Lung (tissue), 16 donors: ENCODE measurements around the gene ADAMTS2. TPM values are rescaled to one million over a fixed set of nuclear protein-coding genes. Genes with fewer than 3 reads are reported as not detected.

Source experiments
- ATAC-seq: fragments of 200-7000 bp; cut with Tn5 transposase; one replicate; pipeline ENCODE4 v1.9.1; 2020; ENCODE audit warnings: moderate number of reproducible peaks; ENCODE audit not compliant: insufficient read depth, low FRiP score
- DNase-seq, 3 donors: peaks; one replicate each; pipeline ENCODE4 v3.0.0-alpha.2; 2013 to 2017
- H3K27ac ChIP-seq, 2 donors: one replicate each; pipeline ENCODE4 v1.5.1; 2013; ENCODE audit warnings: mild to moderate bottlenecking in 2 of 2, moderate library complexity in 2 of 2, control low read depth in 1 of 2, inconsistent platforms in 1 of 2, low read depth in 1 of 2, low read length in 1 of 2
- H3K27me3 ChIP-seq, 3 donors: one replicate each; pipeline ENCODE4 v1.5.1; 2013; ENCODE audit warnings: low read length in 2 of 3; ENCODE audit not compliant: control insufficient read depth in 3 of 3, insufficient read depth in 3 of 3
- H3K36me3 ChIP-seq, 4 donors: one replicate each; pipeline ENCODE4 v1.5.1; 2013; ENCODE audit warnings: low read length in 4 of 4, mild to moderate bottlenecking in 1 of 4, moderate library complexity in 1 of 4; ENCODE audit not compliant: control insufficient read depth in 4 of 4, insufficient read depth in 4 of 4
- H3K4me1 ChIP-seq, 5 donors: one replicate each; pipeline ENCODE4 v1.5.1; 2013; ENCODE audit warnings: low read length in 5 of 5, mild to moderate bottlenecking in 2 of 5, moderate library complexity in 1 of 5; ENCODE audit not compliant: control insufficient read depth in 5 of 5, insufficient read depth in 5 of 5
- H3K4me3 ChIP-seq: one replicate; pipeline ENCODE4 v1.5.1; 2013; ENCODE audit warnings: mild to moderate bottlenecking, control low read depth, moderate library complexity
- H3K9ac ChIP-seq, 2 donors: one replicate each; pipeline ENCODE4 v1.5.1; 2013; ENCODE audit warnings: low read length in 2 of 2, control low read depth in 1 of 2; ENCODE audit not compliant: insufficient read depth in 1 of 2
- H3K9me3 ChIP-seq, 4 donors: one replicate each; pipeline ENCODE4 v1.5.1; 2013; ENCODE audit warnings: low read length in 3 of 4, mild to moderate bottlenecking in 1 of 4, moderate library complexity in 1 of 4; ENCODE audit not compliant: control insufficient read depth in 4 of 4, insufficient read depth in 3 of 4
- CTCF ChIP-seq: IDR thresholded peaks from 2 replicates; pipeline ENCODE4 v1.5.1; 2012; ENCODE audit warnings: mild to moderate bottlenecking; ENCODE audit errors: control extremely low read depth, extremely low read depth
- WGBS, 2 donors: extraction: QIAGEN DNeasy Blood & Tissue Kit; methylation state at CpG; one replicate each; pipeline ENCODE4 v1.1.7; 2013; 5-methylcytosine and 5-hydroxymethylcytosine counted together
- long read RNA-seq, 5 donors: transcript quantifications; one replicate each; lab custom pipeline, GENCODE V29; 2026
- polyA plus RNA-seq, 2 donors: library from polyadenylated mRNA; stranded (reverse); fragments of 200-250 nt; gene quantifications; one replicate each; pipeline ENCODE4 v1.2.1, GENCODE V29; 2013
- total RNA-seq, 2 donors: library from RNA; depleted of rRNA in 1 of 2; stranded (reverse); fragments of >200 nt in 1 of 2; gene quantifications; one replicate each; pipeline ENCODE4 v1.2.1, GENCODE V29; 2014 to 2021
- donor health status: control.
- donor health status: control.
- donor health status: Bipolar disorder and iron deficiency.
- donor health status: healthy.
- donor health status: DM: yes; HTN: yes; CAD: no.

ADAMTS2 gene
- 10 to 100 TPM; 30.1 to 45.5 TPM for total RNA-seq
- polyA plus RNA-seq: 10 to 100 TPM in 1 of 2 donors, 1 to 10 TPM in 1; 9.3 to 27.4 TPM
- long read RNA-seq, donor 1, full-length matches to known transcripts: 7 of 7 reads
- long read RNA-seq, donor 1, partial matches to known transcripts: 0 of 7 reads
- long read RNA-seq, donor 1, other reads (novel, unspliced or antisense): 0 of 7 reads
- long read RNA-seq, donor 2: 0 reads
- long read RNA-seq, donor 3, full-length matches to known transcripts: 4 of 4 reads
- long read RNA-seq, donor 3, partial matches to known transcripts: 0 of 4 reads
- long read RNA-seq, donor 3, other reads (novel, unspliced or antisense): 0 of 4 reads
- long read RNA-seq, donor 4, full-length matches to known transcripts: 1 of 1 reads
- long read RNA-seq, donor 4, partial matches to known transcripts: 0 of 1 reads
- long read RNA-seq, donor 4, other reads (novel, unspliced or antisense): 0 of 1 reads
- long read RNA-seq, donor 5, full-length matches to known transcripts: 6 of 6 reads
- long read RNA-seq, donor 5, partial matches to known transcripts: 0 of 6 reads
- long read RNA-seq, donor 5, other reads (novel, unspliced or antisense): 0 of 6 reads

DNA sequence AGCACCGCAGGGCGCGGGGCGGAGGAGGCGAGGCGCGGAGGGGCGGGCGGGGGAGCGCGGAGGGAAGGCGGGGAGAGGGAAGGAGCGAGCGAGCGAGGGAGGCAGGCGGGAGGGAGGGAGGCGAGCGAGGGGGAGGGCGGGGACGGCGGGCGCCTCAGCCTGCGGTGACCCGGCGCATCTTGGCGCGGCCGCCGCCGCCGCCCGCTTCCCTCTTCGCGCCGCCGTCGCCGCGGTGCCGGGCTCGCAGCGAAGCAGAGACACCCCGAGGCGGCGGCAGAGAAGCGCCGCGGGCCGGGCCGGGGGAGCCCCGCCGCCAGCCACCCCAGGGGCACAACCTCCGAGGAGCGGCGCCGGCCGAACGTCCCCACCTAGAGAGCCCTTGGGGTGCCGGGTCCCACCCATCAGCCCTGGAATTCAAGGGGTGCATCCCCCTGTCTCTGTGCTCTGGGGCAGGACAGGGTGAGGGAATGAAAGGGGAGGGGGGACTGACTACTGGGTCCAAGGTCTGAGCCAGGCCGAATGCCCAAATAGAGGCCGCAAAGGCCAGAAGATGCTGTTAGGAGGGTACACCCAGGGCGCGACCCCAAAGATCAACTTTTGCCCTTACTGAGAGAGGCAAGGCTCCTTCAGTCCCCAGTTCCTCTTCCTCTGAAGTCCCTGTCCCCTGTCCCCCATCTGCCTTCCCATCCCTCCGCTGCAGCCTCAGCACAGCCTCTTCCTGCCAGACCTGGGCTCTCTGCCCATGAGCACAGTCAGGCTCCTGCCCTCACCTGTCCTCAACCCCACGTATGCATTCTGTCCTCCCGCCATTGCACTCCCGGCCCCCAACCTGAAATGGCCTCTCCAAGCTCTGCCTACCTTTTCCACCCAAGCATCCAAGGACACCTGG lies at the start of gene ADAMTS2:
ADAMTS2 (minus strand) TSS at position 29 of the 889 bp plus-strand sequence. CDS start 133 bp downstream, outside the sequence.
- no peak for ATAC-seq
- H3K9ac ChIP-seq: no peak within 1 kb of the TSS
- peaks cover 7 to 42% (median 15%) of the 10 kb centered on the region in 3 donors for H3K27me3 ChIP-seq
- DNase-seq: peak; percentile 74 to 87 (median 82)
- peaks cover 0 to 5% (median 0%) of the 10 kb centered on the region in 4 donors for H3K9me3 ChIP-seq
- no peak for TF ChIP-seq CTCF
- H3K4me3 ChIP-seq: peak within 1 kb of the TSS; percentile 50
- H3K36me3 ChIP-seq: peaks cover 0 to 2% (median 0%) of the 10 kb centered on the region in 4 donors
- peaks cover 0 to 25% (median 9%) of the 10 kb centered on the region in 5 donors for H3K4me1 ChIP-seq
- 5 to 11% methylated on average over 35 to 67 of the region's 67 CpGs for WGBS, 2 donors
- peak within 1 kb of the TSS in 1 of 2 donors; percentile 41 for H3K27ac ChIP-seq

- 71 to 74% methylated on average over 4 of the region's 4 CpGs for WGBS, 2 donors
- no peak for ATAC-seq
- TF ChIP-seq CTCF: no peak
- H3K36me3 ChIP-seq: no peaks in the 10 kb centered on the region
- H3K27me3 ChIP-seq: peaks cover 0 to 1% (median 0%) of the 10 kb centered on the region in 3 donors
- H3K4me3 ChIP-seq: no peak overlapping the region
- H3K27ac ChIP-seq: no peak overlapping the region
- no peak for DNase-seq
- H3K4me1 ChIP-seq: no peaks in the 10 kb centered on the region
- H3K9ac ChIP-seq: no peak overlapping the region
- H3K9me3 ChIP-seq: peaks cover 0 to 19% (median 8%) of the 10 kb centered on the region in 4 donors
Measured at GRCh38 chr5:179393078-179393477, 47.8 kb upstream of the ADAMTS2 start.

DNA sequence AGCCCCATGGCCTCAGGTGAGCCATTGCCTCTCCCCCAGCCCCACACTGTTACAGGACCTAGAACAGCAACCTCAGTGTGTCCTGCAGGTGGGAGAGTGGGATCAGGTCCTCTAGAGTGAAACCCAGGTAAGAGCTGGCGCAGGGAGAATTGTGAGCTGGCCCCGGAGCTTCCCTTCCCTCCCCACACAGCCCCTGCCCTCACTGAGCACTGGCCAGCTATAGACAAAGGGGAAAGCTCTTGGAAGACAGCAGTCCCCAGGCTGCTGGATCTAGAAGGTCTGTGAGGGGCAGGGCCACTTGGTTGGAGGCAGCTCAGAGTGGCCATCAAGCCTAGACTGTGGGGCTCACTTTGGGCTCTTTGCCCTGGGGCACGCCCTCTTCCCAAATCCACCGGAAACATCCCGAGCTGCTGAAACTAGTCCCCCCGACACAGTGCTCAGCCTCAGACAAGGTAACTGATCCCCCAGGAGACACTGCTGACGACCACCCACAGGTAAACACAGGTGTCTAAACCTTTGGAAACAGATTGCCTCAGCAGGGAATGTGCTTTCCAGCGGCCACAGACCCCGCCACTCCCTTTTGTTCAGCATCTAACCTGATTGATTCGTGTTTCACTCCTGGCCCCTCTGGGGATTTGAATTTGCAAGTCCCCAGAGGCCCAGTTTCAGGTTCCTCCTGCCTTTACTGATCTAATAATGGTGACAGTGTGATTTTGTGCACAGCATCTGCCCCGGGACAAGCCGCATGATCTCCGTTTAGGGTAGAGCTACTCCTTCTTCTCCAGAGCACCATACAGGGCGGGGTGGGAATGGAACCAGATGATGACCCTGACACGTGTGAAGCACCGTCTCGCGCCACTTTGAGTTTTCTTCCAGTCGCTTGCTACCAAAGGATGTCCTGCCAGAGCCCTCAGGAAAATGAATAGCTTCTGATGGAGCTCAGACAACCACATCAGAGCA lies 42.2 kb upstream of the ADAMTS2 start:
- Histone ChIP-seq H3K27me3 (peaks cover 0 to 4% (median 0%) of the 10 kb centered on the region in 3 donors), H3K9me3 (peaks cover 0 to 17% (median 4%) of the 10 kb centered on the region in 4 donors), H3K4me1 (no peaks in the 10 kb centered on the region), H3K4me3 (no peak overlapping the region), H3K36me3 (no peaks in the 10 kb centered on the region), H3K27ac (no peak overlapping the region), H3K9ac (no peak overlapping the region)
- 83 to 89% methylated on average over 19 of the region's 19 CpGs for WGBS, 2 donors
- no peak for ATAC-seq
- no peak for DNase-seq
- TF ChIP-seq CTCF: no peak
